GM06990 (cell line): ENCODE results near the gene HMGXB3.
A peak's percentile ranks its signal among the peaks of the same experiment; 100 is the strongest.

Experiments
- DNase-seq: peaks from one replicate; pipeline ENCODE4 v3.0.0-alpha.2; 2011; ENCODE audit not compliant: insufficient read length; ENCODE audit errors: extremely low read depth
- H3K27me3 ChIP-seq: replicated peaks from 2 replicates; pipeline ENCODE4 v1.6.0; 2011; ENCODE audit warnings: low read length; ENCODE audit not compliant: control insufficient read depth, insufficient read depth
- H3K36me3 ChIP-seq: 2 replicates; pipeline ENCODE4 v1.5.1; 2011; ENCODE audit warnings: low read length; ENCODE audit not compliant: control insufficient read depth, insufficient read depth
- H3K4me3 ChIP-seq: replicated peaks from 2 replicates; pipeline ENCODE4 v1.5.1; 2011; ENCODE audit warnings: low read depth, mild to moderate bottlenecking, control low read depth, low read length
- TF ChIP-seq, protein P1 (sequence below): IDR thresholded peaks from 2 replicates; pipeline ENCODE4 v1.5.1; 2011; ENCODE audit warnings: low read length, control low read depth, mild to moderate bottlenecking, inconsistent platforms; ENCODE audit not compliant: insufficient read depth, poor library complexity, severe bottlenecking

The HMGXB3 gene

DNA sequence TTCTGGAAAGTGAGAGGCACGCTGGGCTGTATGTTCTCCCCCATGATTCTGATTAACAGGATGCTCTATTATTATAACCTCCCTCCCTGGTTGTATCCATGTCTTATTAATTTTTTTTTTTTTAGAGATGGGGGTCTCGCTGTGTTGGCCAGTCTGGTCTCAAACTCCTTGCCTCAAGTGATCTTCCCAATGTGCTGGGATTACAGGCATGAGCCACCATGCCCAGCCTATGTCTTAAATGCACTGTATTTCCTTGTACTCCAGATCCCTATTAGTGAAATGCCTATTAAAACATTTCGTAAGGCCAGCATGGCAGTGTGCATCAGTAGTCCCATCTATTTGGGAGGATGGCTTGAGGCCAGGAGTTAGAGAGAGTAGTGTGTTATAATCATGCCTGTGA, 7.1 kb upstream of the HMGXB3 start:
- Histone ChIP-seq H3K4me3 (no peak overlapping the region), H3K27me3 (no peaks in the 10 kb centered on the region), H3K36me3 (peaks cover 7% of the 10 kb centered on the region)
- no peak for DNase-seq
- TF ChIP-seq, protein P1, sequence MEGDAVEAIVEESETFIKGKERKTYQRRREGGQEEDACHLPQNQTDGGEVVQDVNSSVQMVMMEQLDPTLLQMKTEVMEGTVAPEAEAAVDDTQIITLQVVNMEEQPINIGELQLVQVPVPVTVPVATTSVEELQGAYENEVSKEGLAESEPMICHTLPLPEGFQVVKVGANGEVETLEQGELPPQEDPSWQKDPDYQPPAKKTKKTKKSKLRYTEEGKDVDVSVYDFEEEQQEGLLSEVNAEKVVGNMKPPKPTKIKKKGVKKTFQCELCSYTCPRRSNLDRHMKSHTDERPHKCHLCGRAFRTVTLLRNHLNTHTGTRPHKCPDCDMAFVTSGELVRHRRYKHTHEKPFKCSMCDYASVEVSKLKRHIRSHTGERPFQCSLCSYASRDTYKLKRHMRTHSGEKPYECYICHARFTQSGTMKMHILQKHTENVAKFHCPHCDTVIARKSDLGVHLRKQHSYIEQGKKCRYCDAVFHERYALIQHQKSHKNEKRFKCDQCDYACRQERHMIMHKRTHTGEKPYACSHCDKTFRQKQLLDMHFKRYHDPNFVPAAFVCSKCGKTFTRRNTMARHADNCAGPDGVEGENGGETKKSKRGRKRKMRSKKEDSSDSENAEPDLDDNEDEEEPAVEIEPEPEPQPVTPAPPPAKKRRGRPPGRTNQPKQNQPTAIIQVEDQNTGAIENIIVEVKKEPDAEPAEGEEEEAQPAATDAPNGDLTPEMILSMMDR, result no peak

DNA sequence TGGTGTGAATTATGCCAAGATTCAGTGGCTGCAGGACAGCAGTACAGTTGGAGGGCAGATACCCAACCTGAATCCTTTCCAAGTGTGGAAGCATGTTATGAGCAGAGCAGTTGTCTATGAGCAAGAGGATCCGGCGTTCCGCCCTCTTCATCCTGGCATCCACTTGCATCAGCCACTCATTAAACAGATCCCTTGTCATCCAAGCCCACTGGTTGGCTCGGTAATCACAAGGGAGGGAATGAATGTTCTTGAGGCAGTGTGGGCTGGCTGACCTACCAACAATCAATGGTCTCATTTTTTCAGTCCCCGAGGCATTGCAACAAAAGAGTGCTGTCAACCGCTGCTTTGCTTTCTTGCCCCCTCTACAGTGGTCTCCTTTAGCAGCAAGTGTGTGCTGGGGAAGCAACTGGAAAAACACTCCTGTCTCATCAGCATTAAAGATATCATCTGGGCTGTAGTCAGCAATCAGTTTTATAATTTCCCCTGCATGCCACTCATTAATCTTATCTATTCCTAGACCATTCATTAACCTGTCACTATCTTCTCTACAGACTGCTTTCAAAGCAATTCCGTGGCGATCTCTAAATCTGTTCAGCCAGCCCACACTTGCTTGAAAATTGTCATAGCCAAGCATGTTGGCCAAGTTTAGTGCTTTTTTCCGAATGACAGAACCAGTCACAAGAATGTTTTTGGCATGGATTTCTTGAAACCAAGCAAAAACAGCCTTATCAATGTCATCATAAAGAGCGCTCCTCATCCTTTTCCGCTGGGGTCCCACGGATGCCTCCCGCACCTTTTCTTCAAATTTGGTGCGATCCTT, 4.9 kb upstream of the HMGXB3 start:
- DNase-seq, result no peak
- Histone ChIP-seq H3K4me3 (no peak overlapping the region), H3K27me3 (no peaks in the 10 kb centered on the region), H3K36me3 (peaks cover 7% of the 10 kb centered on the region)
- TF ChIP-seq, protein P1, result no peak

DNA sequence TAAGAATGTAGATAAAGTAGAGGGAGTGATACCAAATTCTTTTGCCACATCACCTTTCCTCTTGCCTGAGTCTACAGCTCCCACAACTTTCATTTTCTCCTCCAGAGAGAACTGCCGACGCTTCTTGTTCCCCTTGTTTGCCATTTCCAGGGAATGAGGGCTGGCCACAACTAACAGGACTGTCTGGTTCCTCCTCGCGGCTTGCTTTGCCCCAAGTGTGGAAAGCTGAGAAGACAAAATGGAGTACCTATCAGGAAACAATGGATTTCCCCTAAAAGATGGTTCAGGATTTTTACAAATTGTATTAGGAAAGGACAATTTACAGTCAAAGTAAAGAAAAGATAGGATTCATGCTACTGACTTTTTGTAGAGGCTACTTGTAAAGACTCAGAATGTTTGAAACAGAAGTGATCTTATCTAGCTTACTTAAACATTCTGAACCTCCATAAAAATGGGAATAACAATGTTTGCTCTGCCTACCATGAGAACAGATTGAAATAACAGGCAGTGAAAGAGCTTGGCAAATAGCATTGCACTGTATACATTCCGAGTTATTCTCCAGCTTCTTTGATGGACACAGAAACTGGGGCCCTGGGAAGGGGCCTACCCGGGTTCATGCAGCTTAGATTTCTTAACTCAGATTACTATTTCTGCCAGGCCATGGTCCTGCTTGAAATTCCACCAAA, 4.2 kb upstream of the HMGXB3 start:
- TF ChIP-seq, protein P1, result no peak
- H3K36me3 ChIP-seq, result peaks cover 7% of the 10 kb centered on the region
- no peaks in the 10 kb centered on the region for H3K27me3 ChIP-seq
- no peak overlapping the region for H3K4me3 ChIP-seq
- no peak for DNase-seq

DNA sequence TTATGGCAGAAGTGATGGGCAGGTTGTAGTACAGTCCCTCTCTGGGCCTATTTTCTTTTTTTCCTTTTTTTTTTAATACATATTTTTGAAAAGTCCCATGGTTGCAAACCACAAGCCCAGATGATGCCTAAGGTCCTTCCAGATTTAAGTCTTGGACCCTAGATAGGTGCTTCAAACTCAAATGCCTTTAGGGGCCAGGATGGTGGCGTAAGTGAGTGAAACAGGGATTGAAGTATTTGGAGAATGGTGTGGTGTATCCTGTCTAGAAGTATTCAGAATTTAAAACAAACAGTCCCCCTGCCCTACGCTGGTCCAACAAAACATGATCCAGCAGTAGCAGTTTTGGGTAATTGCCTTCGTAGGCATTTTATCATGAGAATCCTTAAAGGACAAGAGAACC, 2.3 kb upstream of the HMGXB3 start:
- Histone ChIP-seq H3K36me3 (peaks cover 7% of the 10 kb centered on the region), H3K4me3 (no peak overlapping the region), H3K27me3 (no peaks in the 10 kb centered on the region)
- no peak for DNase-seq
- TF ChIP-seq, protein P1, result no peak

DNA sequence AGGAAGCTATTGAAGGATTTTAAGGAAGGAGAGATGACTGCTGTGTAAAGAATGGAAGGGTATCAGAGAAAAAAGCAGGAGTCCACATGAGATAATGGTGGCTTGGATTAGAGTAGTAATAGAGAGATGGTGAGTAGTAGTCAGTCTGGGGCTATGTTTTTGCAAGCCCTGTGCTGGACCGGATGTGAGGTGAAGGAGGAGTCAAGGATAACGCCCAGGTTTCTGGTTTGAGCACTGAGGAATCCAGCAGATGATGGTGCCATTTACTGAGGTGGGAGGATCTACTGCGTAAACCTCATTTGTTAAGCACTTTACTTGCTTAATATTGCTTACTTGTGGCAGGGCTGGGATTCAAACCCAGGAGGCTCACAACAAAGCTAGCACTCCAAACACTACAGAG, 1.2 kb upstream of the HMGXB3 start:
- Histone ChIP-seq H3K4me3 (peak overlapping the region; percentile 99), H3K27me3 (no peaks in the 10 kb centered on the region), H3K36me3 (peaks cover 7% of the 10 kb centered on the region)
- TF ChIP-seq, protein P1, result no peak
- DNase-seq, result no peak
